ENCODE data around the gene TPST2.

DNA sequence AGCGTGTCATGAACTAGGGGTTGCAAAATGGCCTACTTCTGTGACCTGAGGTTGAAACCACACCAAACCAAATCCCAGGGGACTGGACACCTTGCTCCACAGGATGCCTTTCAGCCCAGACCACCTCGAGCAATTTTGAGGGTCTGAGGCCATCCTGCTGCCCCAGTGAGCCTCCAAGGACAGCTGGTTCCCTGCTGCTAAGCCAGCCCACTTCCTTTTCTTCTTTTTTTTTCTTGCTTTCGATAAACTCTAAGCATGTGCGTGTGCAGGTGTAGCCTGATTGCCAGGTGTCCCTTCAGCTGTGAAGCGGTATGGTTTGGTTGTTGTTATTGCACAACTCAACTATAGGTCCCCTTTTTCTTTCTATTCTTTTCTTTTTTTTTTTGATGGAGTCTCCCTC, 25.2 kb upstream of the TPST2 start:
- TF ChIP-seq, protein P1, sequence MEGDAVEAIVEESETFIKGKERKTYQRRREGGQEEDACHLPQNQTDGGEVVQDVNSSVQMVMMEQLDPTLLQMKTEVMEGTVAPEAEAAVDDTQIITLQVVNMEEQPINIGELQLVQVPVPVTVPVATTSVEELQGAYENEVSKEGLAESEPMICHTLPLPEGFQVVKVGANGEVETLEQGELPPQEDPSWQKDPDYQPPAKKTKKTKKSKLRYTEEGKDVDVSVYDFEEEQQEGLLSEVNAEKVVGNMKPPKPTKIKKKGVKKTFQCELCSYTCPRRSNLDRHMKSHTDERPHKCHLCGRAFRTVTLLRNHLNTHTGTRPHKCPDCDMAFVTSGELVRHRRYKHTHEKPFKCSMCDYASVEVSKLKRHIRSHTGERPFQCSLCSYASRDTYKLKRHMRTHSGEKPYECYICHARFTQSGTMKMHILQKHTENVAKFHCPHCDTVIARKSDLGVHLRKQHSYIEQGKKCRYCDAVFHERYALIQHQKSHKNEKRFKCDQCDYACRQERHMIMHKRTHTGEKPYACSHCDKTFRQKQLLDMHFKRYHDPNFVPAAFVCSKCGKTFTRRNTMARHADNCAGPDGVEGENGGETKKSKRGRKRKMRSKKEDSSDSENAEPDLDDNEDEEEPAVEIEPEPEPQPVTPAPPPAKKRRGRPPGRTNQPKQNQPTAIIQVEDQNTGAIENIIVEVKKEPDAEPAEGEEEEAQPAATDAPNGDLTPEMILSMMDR (IDR thresholded peaks at IDR 0.05; ENCODE audit: low read depth, low read length, poor library complexity, severe bottlenecking): no peak
- TF ChIP-seq EZH2phosphoT487 (IDR thresholded peaks at IDR 0.05; ENCODE audit: borderline replicate concordance, low read length): no peak
